GM23248 (cell line): ENCODE results near the gene TPD52L2.

Experiments used
- EZH2 ChIP-seq: fragments of 200-600 bp; sonication (generic); IDR thresholded peaks from 2 replicates; pipeline ENCODE4 v1.6.1; 2018; ENCODE audit warnings: antibody characterized with exemption, mild to moderate bottlenecking; ENCODE audit not compliant: insufficient read depth, poor library complexity, severe bottlenecking
- EZH2phosphoT487 ChIP-seq: fragments of 200-600 bp; sonication (generic); IDR thresholded peaks from 2 replicates; pipeline ENCODE4 v1.6.1; 2018; ENCODE audit warnings: antibody characterized with exemption, moderate library complexity, mild to moderate bottlenecking, low read depth; ENCODE audit not compliant: insufficient read depth

DNA sequence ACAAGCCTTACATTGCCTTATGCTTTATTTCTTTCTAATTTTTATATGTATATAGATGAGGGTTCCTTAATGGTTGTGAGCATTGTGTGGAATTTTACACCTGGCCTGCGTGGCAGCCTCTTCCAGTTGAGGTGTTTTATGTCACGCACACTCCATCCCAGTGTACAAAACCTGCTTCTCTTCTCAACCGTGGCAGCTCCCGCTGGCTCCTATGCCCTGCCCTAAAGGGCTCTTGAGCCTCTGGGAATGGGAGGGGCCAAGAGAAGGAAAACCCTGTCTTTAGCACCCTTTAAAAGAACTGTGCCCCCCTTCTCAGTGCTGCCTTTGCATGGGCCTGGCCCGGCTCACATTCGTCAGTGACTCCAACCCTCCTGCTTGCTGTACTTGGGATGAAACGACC lies 25.5 kb downstream of the TPD52L2 start:
- no peak for TF ChIP-seq EZH2
- no peak for TF ChIP-seq EZH2phosphoT487
